HS-5 (cell line): Measurements from ENCODE around the gene SH3BP4.

ENCODE experiments used
- DNase-seq: peaks from one replicate; pipeline ENCODE4 v3.0.0-alpha.2; 2012; ENCODE audit warnings: low read depth

SH3BP4 gene

GRCh38 chr2:235042576-235043515, 91.0 kb downstream of the SH3BP4 start:
- DNase-seq, result no peak

GRCh38 chr2:235043762-235044500, 92.1 kb downstream of the SH3BP4 start:
- no peak for DNase-seq

GRCh38 chr2:235044501-235045271, 92.9 kb downstream of the SH3BP4 start:
- no peak for DNase-seq

- DNase-seq, result no peak
Observed at GRCh38 chr2:235045336-235045972, 93.6 kb downstream of the SH3BP4 start.

- no peak for DNase-seq
Observed at GRCh38 chr2:235045973-235046343, 94.1 kb downstream of the SH3BP4 start.

- DNase-seq, result no peak
Observed at GRCh38 chr2:235046589-235046988, 94.8 kb downstream of the SH3BP4 start.

- DNase-seq, result no peak
Observed at GRCh38 chr2:235047171-235048160, 95.6 kb downstream of the SH3BP4 start.

- DNase-seq, result no peak
Observed at GRCh38 chr2:235048549-235048948, 96.7 kb downstream of the SH3BP4 start.

- no peak for DNase-seq
Observed at GRCh38 chr2:235049069-235049468, 97.3 kb downstream of the SH3BP4 start.

- DNase-seq, result no peak
Observed at GRCh38 chr2:235049719-235050118, 97.9 kb downstream of the SH3BP4 start.

GRCh38 chr2:235050980-235051351, 99.1 kb downstream of the SH3BP4 start:
- DNase-seq, result peak; percentile 81

- DNase-seq, result no peak
Observed at GRCh38 chr2:235051436-235052260, 99.8 kb downstream of the SH3BP4 start.

- no peak for DNase-seq
Observed at GRCh38 chr2:235052514-235053354, 100.9 kb downstream of the SH3BP4 start.

- DNase-seq, result no peak
Observed at GRCh38 chr2:235053651-235054050, 101.8 kb downstream of the SH3BP4 start.

- DNase-seq, result no peak
Observed at GRCh38 chr2:235054475-235054874, 102.7 kb downstream of the SH3BP4 start.

- DNase-seq, result no peak
Observed at GRCh38 chr2:235054919-235055318, 103.1 kb downstream of the SH3BP4 start.

- no peak for DNase-seq
Observed at GRCh38 chr2:235055891-235056516, 104.2 kb downstream of the SH3BP4 start.

GRCh38 chr2:235056768-235057167, 105.0 kb downstream of the SH3BP4 start:
- DNase-seq, result no peak
